Posterior cingulate gyrus (tissue), 11 donors: ENCODE results near the gene SPEF2.
"Not testable (repeated sequence)": the region's sequence is repeated elsewhere in the genome, so short reads cannot be mapped to it uniquely, and the experiment has no call there.

Experiments used
- DNase-seq, 10 donors: peaks; one replicate each; pipeline versions ENCODE4 v3.0.0 to v3.0.0-alpha.2; 2020 to 2021; ENCODE audit warnings: mixed read lengths in 3 of 10
- intact Hi-C: fragments of 100-400 bp; cut with DNase I; formaldehyde crosslinking; loops from one replicate; pipeline ENCODE4 v1.15.1; 2023

The SPEF2 gene

DNA sequence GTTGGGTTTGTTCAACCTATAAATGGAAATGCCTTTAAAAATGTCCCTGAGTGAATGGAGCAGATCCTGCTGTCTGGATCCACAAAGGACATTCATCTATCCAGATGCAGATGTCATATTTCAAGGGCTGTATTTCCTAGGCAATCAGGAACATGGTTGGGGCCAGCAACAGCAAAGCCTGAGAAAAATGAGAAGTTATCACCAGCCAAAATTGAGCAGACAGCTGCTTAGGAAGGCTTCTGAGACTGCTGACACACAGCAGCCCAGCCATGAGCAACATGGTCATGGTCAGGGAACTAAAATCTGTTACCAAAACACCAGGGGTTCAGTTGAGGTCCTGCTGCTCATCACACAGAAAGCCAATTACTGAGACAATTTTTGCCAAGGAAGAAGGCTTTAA, 229.8 kb downstream of the SPEF2 start:
- intact Hi-C loops: no loop called here
- no peak for DNase-seq

- intact Hi-C loops: no loop called here
- DNase-seq: no peak
Measured at GRCh38 chr5:35847961-35848360, 230.3 kb downstream of the SPEF2 start.

GRCh38 chr5:35849860-35850259, 232.2 kb downstream of the SPEF2 start:
- no peak for DNase-seq
- intact Hi-C loops: no loop called here

- intact Hi-C loops: no loop called here
- DNase-seq: no peak
Measured at GRCh38 chr5:35850967-35851680, 233.5 kb downstream of the SPEF2 start.

DNA sequence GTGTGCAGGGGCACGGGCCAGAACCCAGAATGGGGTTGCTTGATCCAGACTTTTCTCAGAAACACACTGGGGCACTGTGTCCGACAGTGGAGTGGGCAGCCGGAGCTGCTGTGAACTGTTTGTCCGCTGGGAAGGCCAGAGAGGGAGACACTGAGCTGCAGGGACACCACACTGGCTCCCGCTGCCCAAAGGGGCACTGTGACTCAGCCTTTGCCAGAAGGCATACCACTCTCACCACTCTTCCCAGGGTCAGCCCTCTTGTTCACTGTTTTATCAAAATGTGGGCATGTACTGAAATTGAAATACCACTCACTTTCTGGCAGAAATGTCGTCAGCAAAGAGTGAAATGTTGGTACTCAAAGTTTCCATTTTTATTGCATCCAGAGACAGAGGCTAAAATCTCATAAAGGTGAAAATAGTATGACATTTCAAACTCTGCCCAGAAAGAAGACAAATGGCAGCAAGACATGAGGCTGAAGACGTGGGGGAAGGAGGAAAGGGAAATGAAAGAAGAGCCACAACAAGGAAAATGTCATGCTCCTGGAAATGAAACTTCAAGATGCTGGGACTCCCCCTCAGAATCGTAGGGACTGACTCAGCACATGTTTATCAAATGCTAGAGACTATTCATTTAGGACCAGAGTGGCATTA, 234.5 kb downstream of the SPEF2 start:
- intact Hi-C loops: no loop called here

GRCh38 chr5:35852773-35853172, 235.1 kb downstream of the SPEF2 start:
- intact Hi-C loops: no loop called here
- DNase-seq: no peak

More for the DNA sequence above, 234.5 kb downstream of the SPEF2 start:
- peak in 3 of 10 donors; percentile 15 to 83 (median 60) for DNase-seq

DNA sequence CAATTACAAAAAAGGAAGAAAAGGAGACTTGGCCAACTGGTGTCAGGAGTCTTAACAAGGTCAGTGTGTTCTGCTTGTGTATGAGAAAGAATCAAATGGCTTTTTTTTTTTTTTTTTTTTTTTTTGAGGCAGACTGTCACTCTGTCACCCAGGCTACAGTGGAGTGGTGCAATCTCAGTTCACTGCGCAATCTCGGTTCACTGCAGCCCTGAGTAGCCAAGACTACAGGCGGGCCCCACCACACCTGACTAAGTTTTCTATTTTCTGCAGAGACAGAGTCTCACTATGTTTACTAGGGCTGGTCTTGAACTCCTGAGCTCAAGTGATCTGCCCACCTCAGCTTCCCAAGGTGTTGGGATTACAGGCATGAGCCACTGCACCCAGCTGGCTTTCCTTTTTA, 236.0 kb downstream of the SPEF2 start:
- DNase-seq: no peak
- intact Hi-C loops: no loop called here

DNA sequence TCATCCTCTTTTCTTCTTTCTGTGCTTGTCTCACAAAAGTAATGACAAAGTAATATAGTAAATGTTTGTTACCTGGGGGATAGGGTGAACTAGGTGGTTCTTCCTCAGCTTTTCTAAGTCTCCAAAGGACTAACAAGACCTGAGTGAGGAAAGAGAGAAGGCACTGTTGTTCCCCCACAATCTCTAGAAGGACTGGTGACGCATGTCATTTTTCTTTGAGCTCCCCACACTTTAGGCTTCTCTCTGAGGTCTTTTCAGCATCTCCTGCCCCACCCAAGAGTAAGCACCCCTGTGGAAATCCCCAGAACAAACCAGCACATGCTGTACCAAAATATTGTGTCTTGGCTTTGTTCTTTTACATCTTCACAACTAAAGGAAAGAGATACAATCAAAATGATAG, 236.6 kb downstream of the SPEF2 start:
- no peak for DNase-seq
- intact Hi-C loops: no loop called here

DNA sequence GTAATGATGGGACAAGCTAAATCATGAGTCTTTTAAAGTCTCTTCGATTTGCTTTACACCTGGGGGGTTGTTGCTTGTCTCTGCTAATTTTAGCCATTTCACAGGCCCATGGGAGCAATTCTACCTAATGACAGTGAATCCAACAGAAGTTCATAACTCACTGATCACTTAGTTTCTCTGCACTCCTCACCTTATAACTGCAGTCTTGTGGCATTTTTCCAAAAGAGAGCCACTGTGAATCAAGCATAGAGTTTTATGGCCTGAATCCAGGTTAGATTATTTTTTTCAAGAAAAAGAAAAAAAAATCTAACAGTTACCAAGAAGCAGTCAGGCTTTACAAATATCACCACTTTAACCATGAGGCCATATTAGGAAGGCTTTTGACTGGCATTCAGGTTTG, 237.5 kb downstream of the SPEF2 start:
- intact Hi-C loops: no loop called here
- DNase-seq: no peak

GRCh38 chr5:35856186-35856764, 238.6 kb downstream of the SPEF2 start:
- intact Hi-C loops, DNase-seq: not testable (repeated sequence)

- intact Hi-C loops: no loop called here
- no peak for DNase-seq
Measured at GRCh38 chr5:35856765-35857351, 239.2 kb downstream of the SPEF2 start, which contains the start of gene IL7R. Gene IL7R, plus strand, starts transcription at chr5:35856891. Its CDS starts 87 bp downstream, at chr5:35856978.

- intact Hi-C loops: no loop called here
Measured at GRCh38 chr5:35857606-35858205, 240.0 kb downstream of the SPEF2 start.

DNA sequence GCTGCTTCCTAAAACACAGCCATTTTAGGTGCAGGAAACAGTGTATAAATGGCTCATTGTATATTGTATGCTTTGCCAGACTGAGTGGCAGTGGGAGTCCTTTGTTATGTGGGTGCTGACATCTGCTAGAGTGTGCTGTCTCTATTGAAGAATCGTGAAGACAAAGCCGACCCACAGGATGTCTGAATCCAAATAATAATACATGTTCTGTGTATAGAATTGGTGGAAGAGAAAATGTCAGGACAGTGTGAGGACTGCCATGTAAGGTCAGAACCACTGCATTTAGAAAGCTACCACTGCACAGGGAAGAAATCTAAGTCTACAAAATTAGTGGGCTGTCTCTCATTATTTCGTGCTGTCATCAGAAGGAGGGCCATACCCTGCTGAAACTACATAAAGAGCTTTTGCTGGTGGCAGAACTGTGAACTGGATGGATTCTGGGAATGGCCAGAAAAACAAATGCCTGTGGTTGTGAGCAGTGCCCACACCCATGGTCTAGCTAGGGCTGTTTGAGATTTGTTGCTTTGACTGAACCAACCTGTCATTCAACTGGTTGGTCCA, 241.5 kb downstream of the SPEF2 start:
- intact Hi-C loops: no loop called here
- DNase-seq: no peak

More at GRCh38 chr5:35857606-35858205, 240.0 kb downstream of the SPEF2 start:
- no peak for DNase-seq

DNA sequence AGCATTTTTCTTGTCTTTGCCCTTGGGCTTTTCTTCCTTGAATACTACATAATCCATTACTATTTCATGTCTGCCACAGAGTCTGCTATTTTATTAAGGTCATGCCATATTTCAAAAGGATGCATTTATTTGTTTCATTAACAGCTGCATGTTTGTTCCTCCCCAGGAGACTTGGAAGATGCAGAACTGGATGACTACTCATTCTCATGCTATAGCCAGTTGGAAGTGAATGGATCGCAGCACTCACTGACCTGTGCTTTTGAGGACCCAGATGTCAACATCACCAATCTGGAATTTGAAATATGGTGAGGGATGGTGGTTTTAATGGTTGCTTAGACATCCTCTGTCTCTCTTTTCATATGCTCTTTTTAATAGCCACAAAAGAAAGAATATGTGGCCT, 243.0 kb downstream of the SPEF2 start:
- DNase-seq: no peak
- intact Hi-C loops: no loop called here

GRCh38 chr5:35861718-35862117, 244.1 kb downstream of the SPEF2 start:
- intact Hi-C loops: no loop called here
- no peak for DNase-seq

DNA sequence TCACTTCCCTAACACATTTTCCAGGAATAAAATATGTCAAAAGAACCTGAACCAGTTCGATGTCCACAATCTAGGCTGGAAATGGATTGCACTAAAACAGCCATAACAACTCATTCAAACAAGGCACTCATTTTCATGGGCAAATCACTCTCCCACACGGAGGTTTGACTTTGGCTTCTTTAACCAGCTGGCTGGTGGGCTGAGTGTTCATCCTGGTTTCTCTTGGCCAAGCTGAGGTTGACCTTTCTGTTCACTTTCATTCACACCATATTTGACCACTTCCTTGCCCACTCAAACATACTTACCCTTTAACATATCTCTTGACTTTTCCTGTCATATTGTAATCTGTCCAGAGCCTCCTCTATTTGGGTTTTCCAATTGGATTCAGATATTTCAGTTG, 244.5 kb downstream of the SPEF2 start:
- DNase-seq: no peak
- intact Hi-C loops: no loop called here

DNA sequence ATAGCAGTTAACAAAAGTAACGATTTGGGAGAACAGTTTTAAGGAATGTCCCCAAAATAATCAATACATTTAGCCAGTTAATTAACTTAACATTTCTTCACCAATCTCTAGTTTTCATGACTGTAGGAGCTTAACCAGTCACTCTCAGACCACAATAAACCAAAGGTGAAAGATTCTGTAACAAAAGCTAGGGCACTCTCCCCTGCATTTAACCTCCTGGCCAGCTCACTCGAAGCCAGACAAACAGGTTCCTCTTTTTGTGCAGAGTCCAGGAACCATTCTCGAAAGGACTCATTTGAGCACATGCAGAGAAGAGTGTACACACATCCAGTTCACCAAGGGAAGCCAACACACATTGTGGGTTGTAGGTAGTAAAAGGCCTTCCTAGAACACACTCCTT, 245.5 kb downstream of the SPEF2 start:
- intact Hi-C loops: no loop called here
- DNase-seq: no peak
